GM12878 (cell line): ENCODE measurements around the gene EYS. TPM values are rescaled to one million over a fixed set of nuclear protein-coding genes. Genes with fewer than 3 reads are reported as not detected.

Experiments used
- ATAC-seq: fragments of 200-7000 bp; cut with Tn5 transposase; 3 replicates; pipeline ENCODE4 v1.9.1; 2020; ENCODE audit warnings: mild to moderate bottlenecking, moderate library complexity
- BruUV-seq: library from RNA; stranded (reverse); fragments of 400-500 nt; replicated peaks from 2 replicates; lab custom pipeline; 2021; lab: Mats Ljungman, UMichigan
- CTCF ChIA-PET: fragments of 300-600 bp; sonication (Branson Sonifier 250); formaldehyde crosslinking; extraction: SDS; loops from one replicate; lab custom pipeline; 2021; ENCODE audit warnings: inconsistent platforms; lab: Yijun Ruan, JAX
- POLR2A ChIA-PET: fragments of 350-600 bp; formaldehyde crosslinking; extraction: SDS; loops from one replicate; lab custom pipeline; 2021; ENCODE audit warnings: inconsistent platforms; lab: Charles Lee
- RAD21 ChIA-PET: fragments of 300-600 bp; sonication (Branson Sonifier 250); formaldehyde crosslinking; loops from one replicate; lab custom pipeline; 2023; ENCODE audit warnings: antibody characterized with exemption; ENCODE audit not compliant: unreplicated experiment; lab: Charles Lee
- SMC1A ChIA-PET: fragments of 300-600 bp; sonication (Branson Sonifier 250); formaldehyde crosslinking; loops from one replicate; lab custom pipeline; 2023; ENCODE audit not compliant: unreplicated experiment, uncharacterized antibody; lab: Charles Lee
- DNase-seq: peaks from one replicate; pipeline ENCODE4 v3.0.0-alpha.2; 2011; ENCODE audit warnings: low read depth, low spot score
- FAIRE-seq: peaks from 3 replicates; lab custom pipeline; 2011; peaks lifted over from hg19 to GRCh38; lab: Jason Lieb, UNC
- H2AFZ ChIP-seq: 2 replicates; pipeline ENCODE4 v1.6.0; 2011; ENCODE audit warnings: low read depth, low read length, control low read depth; ENCODE audit not compliant: control insufficient read depth
- H3K27ac ChIP-seq: 2 replicates; pipeline ENCODE4 v1.5.1; 2011; ENCODE audit warnings: control low read depth; ENCODE audit not compliant: control insufficient read depth, insufficient read depth
- H3K27me3 ChIP-seq, 2 experiments: replicated peaks in 1 of 2; 2 replicates each; pipeline versions ENCODE4 v1.6.0 to v1.6.1; 2011; ENCODE audit warnings: low read length in 1 of 2; ENCODE audit not compliant: control insufficient read depth in 2 of 2, insufficient read depth in 2 of 2
- H3K36me3 ChIP-seq, 2 experiments: 2 replicates each; pipeline ENCODE4 v1.5.1; 2011; ENCODE audit warnings: low read length in 1 of 2; ENCODE audit not compliant: control insufficient read depth in 2 of 2, insufficient read depth in 2 of 2
- H3K4me1 ChIP-seq: 2 replicates; pipeline ENCODE4 v1.6.1; 2011; ENCODE audit warnings: mild to moderate bottlenecking, low read length, moderate library complexity, mixed read lengths; ENCODE audit not compliant: control insufficient read depth, insufficient read depth
- H3K4me2 ChIP-seq: 2 replicates; pipeline ENCODE4 v1.6.0; 2011; ENCODE audit warnings: control low read depth; ENCODE audit not compliant: control insufficient read depth, insufficient read depth
- H3K4me3 ChIP-seq: fragments of 200-600 bp; sonication (generic); 2 replicates; pipeline ENCODE4 v1.5.1; 2016
- H3K79me2 ChIP-seq: 2 replicates; pipeline ENCODE4 v1.6.0; 2011; ENCODE audit warnings: low read length; ENCODE audit not compliant: control insufficient read depth, insufficient read depth
- H3K9ac ChIP-seq: 2 replicates; pipeline ENCODE4 v1.8.0; 2011; ENCODE audit warnings: low read length, control low read depth, mixed read lengths; ENCODE audit not compliant: control insufficient read depth, insufficient read depth
- H3K9me3 ChIP-seq: replicated peaks from 3 replicates; pipeline ENCODE4 v1.5.1; 2011; ENCODE audit warnings: mild to moderate bottlenecking, low read length; ENCODE audit not compliant: control insufficient read depth, insufficient read depth
- H4K20me1 ChIP-seq: 2 replicates; pipeline ENCODE4 v1.6.0; 2011; ENCODE audit not compliant: control insufficient read depth, insufficient read depth
- HCFC1 ChIP-seq: fragments of 150-350 bp; IDR thresholded peaks from 2 replicates; pipeline ENCODE4 v1.6.1; 2014; ENCODE audit warnings: low read length
- HDAC2 ChIP-seq: fragments of 200-600 bp; sonication (generic); IDR thresholded peaks from 2 replicates; pipeline ENCODE4 v1.6.1; 2017
- HDAC6 ChIP-seq: fragments of 200-600 bp; sonication (generic); IDR thresholded peaks from one replicate; pipeline ENCODE4 v1.8.0; 2017; ENCODE audit warnings: antibody characterized with exemption; ENCODE audit not compliant: unreplicated experiment
- KDM1A ChIP-seq: fragments of 200-600 bp; sonication (generic); IDR thresholded peaks from 2 replicates; pipeline ENCODE4 v1.6.1; 2016; ENCODE audit warnings: borderline replicate concordance
- MEF2B ChIP-seq: fragments of 450-650 bp; IDR thresholded peaks from 2 replicates; pipeline ENCODE4 v1.6.1; 2018; ENCODE audit warnings: mild to moderate bottlenecking, moderate library complexity; ENCODE audit not compliant: partially characterized antibody, poor library complexity, severe bottlenecking
- MTA3 ChIP-seq: IDR thresholded peaks from 2 replicates; pipeline ENCODE4 v1.6.1; 2012; ENCODE audit warnings: low read length, inconsistent platforms, borderline replicate concordance
- NRF1 ChIP-seq: conservative IDR thresholded peaks from 2 replicates; pipeline ENCODE4 v1.6.1; 2011; ENCODE audit warnings: mild to moderate bottlenecking, low read depth, low read length, improper control_type of control experiment
- PML ChIP-seq: IDR thresholded peaks from 2 replicates; pipeline ENCODE4 v1.6.1; 2012; ENCODE audit warnings: low read length, inconsistent platforms
- RB1 ChIP-seq: fragments of 450-650 bp; formaldehyde crosslinking; IDR thresholded peaks from 2 replicates; pipeline ENCODE4 v1.6.1; 2017; ENCODE audit warnings: mild to moderate bottlenecking, borderline replicate concordance
- SMC3 ChIP-seq: IDR thresholded peaks from 2 replicates; pipeline ENCODE4 v1.6.1; 2011; ENCODE audit warnings: low read length, improper control_type of control experiment, borderline replicate concordance
- SP1 ChIP-seq: IDR thresholded peaks from one replicate; pipeline ENCODE4 v1.6.1; 2011; ENCODE audit warnings: low read depth, low read length
- STAT3 ChIP-seq: IDR thresholded peaks from 2 replicates; pipeline ENCODE4 v1.6.1; 2011; ENCODE audit warnings: low read depth, low read length, improper control_type of control experiment
- ZNF274 ChIP-seq: IDR thresholded peaks from one replicate; pipeline ENCODE4 v1.8.0; 2011; ENCODE audit not compliant: insufficient read length, insufficient read depth
- ZNF622 ChIP-seq: fragments of 450-650 bp; IDR thresholded peaks from 2 replicates; pipeline ENCODE4 v1.6.1; 2017; ENCODE audit warnings: mild to moderate bottlenecking, inconsistent platforms
- WGBS: methylation state at CpG from one replicate; pipeline ENCODE4 v1.1.6; 2016; ENCODE audit warnings: low lambda C conversion rate; ENCODE audit not compliant: insufficient replicate concordance, insufficient coverage; ENCODE audit errors: missing lambda C conversion rate; 5-methylcytosine and 5-hydroxymethylcytosine counted together
- in situ Hi-C: fragments of 300-500 bp; cut with MboI; formaldehyde crosslinking; loops from 9 replicates; pipeline ENCODE4 v1.14.3; 2018; ENCODE audit warnings: mixed read lengths
- intact Hi-C: fragments of 100-400 bp; cut with micrococcal nuclease; formaldehyde crosslinking; loops from one replicate; pipeline ENCODE4 v1.14.2; 2022; ENCODE audit not compliant: unreplicated experiment
- polyA plus RNA-seq, 11 experiments: library from polyadenylated mRNA; depleted of rRNA in 4 of 11; unstranded in 6 of 11; stranded (reverse) in 5 of 11; fragments of >200 nt; fragmentation: Nextera tagmentation in 4 of 11; fragmentation: Illumina TruSeq in 1 of 11; extraction: Ambion mirVana in 4 of 11; extraction: Trizol in 1 of 11; gene quantifications; 1 replicate in 1 of 11; 2 replicates in 10 of 11; pipeline versions ENCODE4 v1.2.1 to v1.2.3, GENCODE V29; 2011 to 2016; ENCODE audit warnings: inconsistent platforms in 2 of 11, missing spikeins in 2 of 11, low read depth in 1 of 11
- total RNA-seq, 4 experiments: library from RNA; depleted of rRNA in 3 of 4; stranded (reverse); fragments of >200 nt in 3 of 4; fragmentation: Illumina TruSeq in 1 of 4; extraction: Trizol in 1 of 4; gene quantifications; 2 replicates each; pipeline versions ENCODE4 v1.2.1 to v1.2.3, GENCODE V29; 2013 to 2021
- TF ChIP-seq, protein P1 (sequence below): IDR thresholded peaks from 2 replicates; pipeline ENCODE4 v1.6.1; 2011; ENCODE audit warnings: low read depth, low read length, improper control_type of control experiment, borderline replicate concordance
- TF ChIP-seq, protein P2 (sequence below): fragments of 450-650 bp; IDR thresholded peaks from 2 replicates; pipeline ENCODE4 v1.6.1; 2016; ENCODE audit warnings: mild to moderate bottlenecking
- TF ChIP-seq, protein P3 (sequence below): fragments of 450-650 bp; IDR thresholded peaks from 2 replicates; pipeline ENCODE4 v1.6.1; 2017; ENCODE audit warnings: low read depth, mild to moderate bottlenecking, moderate library complexity

The EYS gene
- total and polyA plus RNA-seq, 10 of the 15 experiments (the other 5 are each of a cell fraction or from before 2014, with no cell fraction given): under 0.01 to 0.14 (median 0.02) TPM; not detected in 1

DNA sequence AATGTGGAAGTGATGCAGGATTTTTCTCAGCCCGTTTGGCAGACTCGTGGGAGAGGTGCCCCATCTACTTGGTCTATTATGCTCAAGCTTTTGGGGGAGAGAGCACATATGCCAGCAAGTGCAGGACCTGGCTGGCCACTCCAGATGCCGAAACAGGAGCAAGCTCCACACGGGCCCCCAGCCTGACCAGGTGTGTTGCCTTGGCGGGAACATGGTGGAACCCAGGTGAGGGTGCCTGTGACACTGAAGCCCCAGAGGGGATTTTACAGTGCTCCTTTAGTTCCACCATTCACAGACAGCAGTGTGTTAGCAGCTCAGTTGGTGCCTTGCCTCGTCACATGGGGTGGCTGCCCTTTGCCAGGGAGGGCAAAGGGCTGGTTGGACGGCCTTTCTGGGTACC lies 798.9 kb downstream of the EYS start:
- ChIA-PET RAD21 (no interaction called here), POLR2A (no interaction called here), SMC1A (no interaction called here)
- no peak for DNase-seq
- TF ChIP-seq ZNF622 (no peak), MTA3 (no peak)
- TF ChIP-seq, all 136 proteins: peak for 0
- Histone ChIP-seq H3K4me3 (no peak overlapping the region), H4K20me1 (no peaks in the 10 kb centered on the region), H3K27me3 (no peaks in the 10 kb centered on the region), H3K27ac (no peak overlapping the region), H3K79me2 (no peaks in the 10 kb centered on the region), H2AFZ (no peak overlapping the region), H3K36me3 (no peaks in the 10 kb centered on the region), H3K9me3 (no peaks in the 10 kb centered on the region), H3K4me2 (no peak overlapping the region), H3K4me1 (no peaks in the 10 kb centered on the region), H3K9ac (no peak overlapping the region)
- 2% methylated on average over 7 of the region's 7 CpGs for WGBS
- intact Hi-C loops (no loop called here), in situ Hi-C loops (no loop called here)
- no peak for FAIRE-seq
- ATAC-seq: no peak
- BruUV-seq: no TSS peak
- CTCF ChIA-PET: no interaction called here

DNA sequence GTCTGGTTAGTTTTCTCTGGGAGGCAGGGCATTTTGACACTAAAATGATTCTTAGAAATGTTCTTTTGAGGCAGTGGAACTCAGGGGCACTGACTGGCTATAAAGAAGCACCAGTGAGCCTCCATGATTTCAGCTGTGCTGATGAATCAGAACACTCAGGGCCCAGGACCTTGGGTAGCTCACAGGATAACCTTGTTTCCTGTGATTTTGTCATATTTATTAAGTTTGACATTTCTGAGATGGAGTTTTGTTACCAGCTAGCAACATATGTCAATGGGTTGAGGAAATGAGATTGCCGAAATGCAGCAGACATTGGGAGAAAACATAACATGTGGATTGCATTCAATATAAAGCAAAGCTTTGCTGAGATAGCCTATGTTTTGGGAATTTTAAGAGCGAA lies 802.4 kb downstream of the EYS start:
- ChIA-PET CTCF (no interaction called here), POLR2A (no interaction called here), SMC1A (interaction anchor here (1.5 kb wide), 1 partner anchor 12 kb away, joined by 3 read pairs; no protein-coding TSS in a partner anchor), RAD21 (no interaction called here)
- Histone ChIP-seq H2AFZ (no peak overlapping the region), H3K36me3 (no peaks in the 10 kb centered on the region), H3K79me2 (no peaks in the 10 kb centered on the region), H3K4me1 (no peaks in the 10 kb centered on the region), H3K27ac (no peak overlapping the region), H3K9me3 (no peaks in the 10 kb centered on the region), H3K4me3 (no peak overlapping the region), H3K27me3 (no peaks in the 10 kb centered on the region), H3K4me2 (no peak overlapping the region), H4K20me1 (no peaks in the 10 kb centered on the region), H3K9ac (no peak overlapping the region)
- intact Hi-C loops (no loop called here), in situ Hi-C loops (no loop called here)
- no peak for FAIRE-seq
- no peak for ATAC-seq
- WGBS: 26% methylated on average over 2 of the region's 2 CpGs
- DNase-seq: no peak
- no TSS peak for BruUV-seq
- TF ChIP-seq RB1 (no peak), STAT3 (no peak), HCFC1 (no peak), PML (no peak), KDM1A (no peak), ZNF274 (no peak), HDAC2 (no peak), MEF2B (no peak), NRF1 (no peak), SMC3 (no peak), SP1 (no peak), HDAC6 (no peak)
- TF ChIP-seq, protein P1, sequence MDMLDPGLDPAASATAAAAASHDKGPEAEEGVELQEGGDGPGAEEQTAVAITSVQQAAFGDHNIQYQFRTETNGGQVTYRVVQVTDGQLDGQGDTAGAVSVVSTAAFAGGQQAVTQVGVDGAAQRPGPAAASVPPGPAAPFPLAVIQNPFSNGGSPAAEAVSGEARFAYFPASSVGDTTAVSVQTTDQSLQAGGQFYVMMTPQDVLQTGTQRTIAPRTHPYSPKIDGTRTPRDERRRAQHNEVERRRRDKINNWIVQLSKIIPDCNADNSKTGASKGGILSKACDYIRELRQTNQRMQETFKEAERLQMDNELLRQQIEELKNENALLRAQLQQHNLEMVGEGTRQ: no peak
- TF ChIP-seq, protein P2, sequence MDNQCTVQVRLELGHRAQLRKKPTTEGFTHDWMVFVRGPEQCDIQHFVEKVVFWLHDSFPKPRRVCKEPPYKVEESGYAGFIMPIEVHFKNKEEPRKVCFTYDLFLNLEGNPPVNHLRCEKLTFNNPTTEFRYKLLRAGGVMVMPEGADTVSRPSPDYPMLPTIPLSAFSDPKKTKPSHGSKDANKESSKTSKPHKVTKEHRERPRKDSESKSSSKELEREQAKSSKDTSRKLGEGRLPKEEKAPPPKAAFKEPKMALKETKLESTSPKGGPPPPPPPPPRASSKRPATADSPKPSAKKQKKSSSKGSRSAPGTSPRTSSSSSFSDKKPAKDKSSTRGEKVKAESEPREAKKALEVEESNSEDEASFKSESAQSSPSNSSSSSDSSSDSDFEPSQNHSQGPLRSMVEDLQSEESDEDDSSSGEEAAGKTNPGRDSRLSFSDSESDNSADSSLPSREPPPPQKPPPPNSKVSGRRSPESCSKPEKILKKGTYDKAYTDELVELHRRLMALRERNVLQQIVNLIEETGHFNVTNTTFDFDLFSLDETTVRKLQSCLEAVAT: no peak
- TF ChIP-seq, protein P3, sequence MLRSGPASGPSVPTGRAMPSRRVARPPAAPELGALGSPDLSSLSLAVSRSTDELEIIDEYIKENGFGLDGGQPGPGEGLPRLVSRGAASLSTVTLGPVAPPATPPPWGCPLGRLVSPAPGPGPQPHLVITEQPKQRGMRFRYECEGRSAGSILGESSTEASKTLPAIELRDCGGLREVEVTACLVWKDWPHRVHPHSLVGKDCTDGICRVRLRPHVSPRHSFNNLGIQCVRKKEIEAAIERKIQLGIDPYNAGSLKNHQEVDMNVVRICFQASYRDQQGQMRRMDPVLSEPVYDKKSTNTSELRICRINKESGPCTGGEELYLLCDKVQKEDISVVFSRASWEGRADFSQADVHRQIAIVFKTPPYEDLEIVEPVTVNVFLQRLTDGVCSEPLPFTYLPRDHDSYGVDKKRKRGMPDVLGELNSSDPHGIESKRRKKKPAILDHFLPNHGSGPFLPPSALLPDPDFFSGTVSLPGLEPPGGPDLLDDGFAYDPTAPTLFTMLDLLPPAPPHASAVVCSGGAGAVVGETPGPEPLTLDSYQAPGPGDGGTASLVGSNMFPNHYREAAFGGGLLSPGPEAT: no peak
